Measurements from ENCODE around the gene PRRC1. TPM values are rescaled to one million over a fixed set of nuclear protein-coding genes. Genes with fewer than 3 reads are reported as not detected.

PRRC1 gene
- total RNA-seq, 1 experiment from 2014 or later = 53.2 TPM

GRCh38 chr5:127601601-127602000 is 84.2 kb downstream of the PRRC1 start:
- Histone ChIP-seq H3K4me1 (ENCODE audit: control insufficient read depth in 1 of 2, insufficient read depth in 2 of 2, low read length in 2 of 2) (no peaks in the 10 kb centered on the region), H3K36me3 (ENCODE audit: control insufficient read depth in 1 of 2, insufficient read depth in 2 of 2, low read length in 2 of 2) (no peaks in the 10 kb centered on the region), H4K20me1 (ENCODE audit: insufficient read depth) (no peaks in the 10 kb centered on the region), H3K9me3 (ENCODE audit: control insufficient read depth in 1 of 2, insufficient read depth in 1 of 2, low read depth in 1 of 2, low read length in 2 of 2) (no peaks in the 10 kb centered on the region), H3K9me2 (ENCODE audit: insufficient read depth) (no peaks in the 10 kb centered on the region), H3K27me3 (ENCODE audit: insufficient read depth, low read length) (no peaks in the 10 kb centered on the region), H3K4me3 (replicated peaks in 1 of 2; ENCODE audit: low read depth in 1 of 2, low read length in 2 of 2) (no peak overlapping the region), H2AFZ (ENCODE audit: low read depth, low read length, poor library complexity, severe bottlenecking) (no peak overlapping the region), H3K4me2 (ENCODE audit: low read length) (no peak overlapping the region), H3K27ac (ENCODE audit: low read depth, low read length) (no peak overlapping the region), H3K9ac (ENCODE audit: low read length) (no peak overlapping the region), H3K79me2 (ENCODE audit: insufficient read depth, low read length) (no peaks in the 10 kb centered on the region)
- BruUV-seq (replicated peaks) = no TSS peak
- intact Hi-C loops (cut with micrococcal nuclease) = no loop called here
- ChIA-PET CTCF (no interaction called here), POLR2A (no interaction called here), RAD21 (ENCODE audit: low non-redundant PET in 1 of 2, low total read pairs in 2 of 2, uncharacterized antibody in 2 of 2, unreplicated experiment in 2 of 2) (no interaction called here)
- ATAC-seq (no peak), DNase-seq (ENCODE audit: low read depth, low spot score) (no peak)
- TF ChIP-seq POLR2A (IDR thresholded peaks at IDR 0.05; ENCODE audit: borderline replicate concordance, extremely low read depth, insufficient read depth, insufficient read length) (no peak), ATF3 (IDR thresholded peaks at IDR 0.05) (no peak), ZNF274 (IDR thresholded peaks at IDR 0.05; ENCODE audit: low read depth, low read length) (no peak), MAX (IDR thresholded peaks at IDR 0.05) (no peak), EZH2 (IDR thresholded peaks at IDR 0.05) (no peak), CEBPB (IDR thresholded peaks at IDR 0.05; ENCODE audit: low read depth) (no peak), EGR1 (IDR thresholded peaks at IDR 0.05; ENCODE audit: low read depth) (no peak), SIN3A (IDR thresholded peaks at IDR 0.05; ENCODE audit: low read depth) (no peak), CBX3 (IDR thresholded peaks at IDR 0.05; ENCODE audit: low read depth) (no peak), REST (IDR thresholded peaks at IDR 0.05; ENCODE audit: low read depth) (no peak), FOSL1 (IDR thresholded peaks at IDR 0.05; ENCODE audit: low read depth) (no peak), EZH2phosphoT487 (IDR thresholded peaks at IDR 0.05; ENCODE audit: borderline replicate concordance) (no peak), POLR2AphosphoS5 (IDR thresholded peaks at IDR 0.05; ENCODE audit: low read depth, low read length) (no peak), JUND (IDR thresholded peaks at IDR 0.05) (no peak), ZFX (IDR thresholded peaks at IDR 0.05) (no peak), TCF7L2 (IDR thresholded peaks at IDR 0.05; ENCODE audit: borderline replicate concordance, extremely low read depth, insufficient read depth, insufficient read length) (no peak), SRF (IDR thresholded peaks at IDR 0.05; ENCODE audit: low read depth) (no peak), ZBTB33 (IDR thresholded peaks at IDR 0.05; ENCODE audit: extremely low read depth, insufficient replicate concordance, low read length) (no peak), ELF1 (IDR thresholded peaks at IDR 0.05; ENCODE audit: borderline replicate concordance, low read depth) (no peak), RAD21 (IDR thresholded peaks at IDR 0.05; ENCODE audit: low read depth) (no peak)

Data from HCT116 (cell line).